Activated effector memory CD4-positive, alpha-beta T cell treated with anti-CD3 and anti-CD28 coated beads, Interleukin-2, amount 50 U/mL, for 16 hours (primary cell): Measurements from ENCODE around the gene OXSM.

Source experiments
- DNase-seq: peaks from one replicate; pipeline ENCODE4 v3.0.0-alpha.2; 2020

Gene OXSM

DNA sequence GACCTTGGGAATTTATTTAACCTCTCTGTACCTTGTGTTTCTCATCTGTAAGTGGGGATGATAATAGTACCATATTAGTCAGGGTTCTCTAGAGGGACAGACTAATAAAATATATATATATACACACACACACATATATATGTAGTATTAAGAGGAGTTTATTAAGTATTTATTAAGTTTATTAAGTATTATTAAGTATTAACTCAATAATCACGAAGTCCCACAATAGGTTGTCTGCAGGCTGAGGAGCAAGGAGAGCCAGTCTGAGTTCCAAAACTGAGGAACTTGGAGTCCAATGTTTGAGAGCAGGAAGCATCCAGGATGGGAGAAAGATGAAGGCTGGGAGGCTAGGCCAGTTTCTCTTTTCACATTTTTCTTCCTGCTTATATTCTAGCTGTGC is 14.8 kb downstream of the OXSM start:
- no peak for DNase-seq

DNA sequence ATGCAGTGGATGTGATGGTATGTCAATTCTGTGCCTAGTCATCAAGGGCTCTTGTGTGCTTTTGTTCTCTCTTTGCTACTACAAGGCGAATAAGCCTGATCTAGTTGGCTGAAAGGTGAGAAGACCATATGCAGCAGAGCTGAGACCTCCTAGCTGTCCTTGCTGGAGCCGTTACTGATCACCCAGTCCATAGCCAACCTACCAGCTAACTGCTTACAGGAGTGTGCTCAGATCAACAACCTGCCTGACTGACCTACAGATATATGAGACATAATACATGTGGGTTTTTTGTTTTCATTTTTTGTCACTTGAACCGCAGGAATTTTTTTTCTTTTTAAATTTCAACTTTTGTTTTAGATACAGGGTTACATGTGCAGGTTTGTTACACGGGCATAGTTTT is 22.8 kb downstream of the OXSM start:
- DNase-seq = no peak

DNA sequence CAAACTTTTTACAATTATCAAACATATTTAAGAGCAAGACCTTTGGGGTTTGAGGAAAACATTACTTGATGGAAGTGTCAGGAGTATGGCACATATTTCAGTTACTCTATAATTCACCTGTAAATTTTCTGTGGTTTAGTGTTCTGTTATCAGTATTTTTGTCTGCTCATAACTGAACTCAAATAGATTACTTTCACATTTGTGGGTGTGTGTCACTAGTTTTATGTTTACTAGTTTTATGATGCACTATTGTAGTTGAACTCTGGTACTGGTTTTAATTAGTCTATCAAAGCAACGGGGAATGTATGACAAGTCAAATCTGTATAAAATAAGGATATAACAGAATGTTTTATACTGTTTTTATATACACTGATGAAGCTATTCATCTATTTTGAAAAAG is 27.2 kb downstream of the OXSM start:
- no peak for DNase-seq

DNA sequence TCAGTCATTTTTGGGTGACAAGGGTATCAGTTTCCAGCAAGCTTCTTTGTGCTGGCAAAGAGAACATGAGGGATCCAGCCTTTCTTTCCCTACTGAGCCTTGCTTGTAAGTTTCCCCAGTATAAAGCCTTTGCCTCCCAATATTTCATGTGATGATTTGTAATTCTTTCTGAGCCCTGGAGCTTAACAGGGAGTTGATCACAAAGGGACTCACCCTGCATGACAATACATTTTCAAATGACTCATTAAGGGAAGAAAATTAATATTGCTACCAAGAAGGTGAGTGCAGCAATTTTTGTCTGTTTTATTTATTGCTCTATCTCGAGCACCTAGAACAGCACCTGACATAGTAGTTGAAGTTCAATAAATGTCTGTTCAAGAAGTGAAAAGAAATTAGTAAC is 27.7 kb downstream of the OXSM start:
- DNase-seq = no peak

DNA sequence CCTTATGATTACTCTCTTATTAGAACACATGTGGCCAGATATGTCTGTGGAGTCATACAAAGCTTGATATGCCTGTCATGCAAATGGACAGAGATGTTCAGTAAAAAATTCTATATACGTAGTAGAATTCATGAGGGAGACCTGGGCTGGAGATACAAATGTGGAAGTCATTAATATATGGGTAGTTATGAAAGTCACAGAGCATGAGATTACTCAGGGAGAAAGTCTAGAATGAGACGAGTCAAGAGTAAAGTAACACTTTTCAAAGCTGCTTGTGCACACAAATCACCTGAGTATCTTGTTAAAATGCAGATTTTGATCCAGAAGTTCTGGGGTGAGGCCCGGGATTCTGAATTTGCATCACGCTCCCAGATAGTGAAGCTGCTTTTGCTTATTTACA is 28.4 kb downstream of the OXSM start:
- no peak for DNase-seq

DNA sequence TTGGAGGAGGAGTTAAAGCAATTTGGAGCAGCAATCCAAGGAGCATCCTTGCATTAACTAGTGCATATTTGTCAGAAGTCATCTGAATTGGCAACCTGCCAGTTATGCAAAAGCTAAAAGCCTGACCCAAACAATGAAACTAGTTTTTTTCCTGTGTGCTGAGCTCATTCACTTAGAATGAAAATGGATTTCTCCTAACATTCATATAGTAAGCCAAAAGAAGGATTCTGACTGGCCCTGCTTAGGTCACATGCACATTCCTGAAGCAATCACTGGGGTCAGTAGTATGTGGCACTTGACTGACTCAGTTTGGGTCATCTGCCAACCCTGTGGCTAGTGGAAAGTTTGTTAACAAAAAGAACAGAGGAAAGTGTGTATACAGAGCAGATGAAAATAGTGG is 30.5 kb downstream of the OXSM start:
- no peak for DNase-seq

DNA sequence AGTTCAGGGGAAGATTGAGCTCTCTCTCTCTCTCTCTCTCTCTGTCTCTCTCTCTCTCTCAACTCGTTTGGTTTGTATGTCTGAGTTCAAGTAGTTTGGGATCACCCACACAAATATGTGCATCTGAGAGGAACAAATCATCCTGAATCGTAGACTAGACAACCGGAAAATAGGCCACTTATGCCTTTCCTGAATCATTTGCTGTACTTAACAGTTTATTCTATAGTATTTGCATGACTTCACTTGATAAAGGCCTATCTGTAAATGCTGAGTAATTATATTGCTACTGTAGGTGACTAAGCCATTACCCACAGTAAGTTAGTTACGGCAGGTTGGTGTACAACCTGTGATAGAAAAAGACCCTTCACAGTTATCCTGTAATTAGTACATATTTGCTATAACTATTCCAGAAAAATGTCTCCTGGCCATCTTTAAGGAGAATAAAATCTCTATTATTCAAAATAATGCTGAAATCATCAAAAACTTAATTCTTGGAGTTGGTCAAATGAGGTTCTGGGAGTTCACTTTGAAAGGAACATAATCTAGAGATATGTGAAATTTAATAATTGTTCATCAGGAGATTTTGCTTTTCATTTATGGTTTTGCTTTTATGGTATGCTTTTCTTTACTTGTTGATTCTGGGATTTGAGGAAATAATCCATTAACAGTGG is 31.1 kb downstream of the OXSM start:
- DNase-seq = no peak

DNA sequence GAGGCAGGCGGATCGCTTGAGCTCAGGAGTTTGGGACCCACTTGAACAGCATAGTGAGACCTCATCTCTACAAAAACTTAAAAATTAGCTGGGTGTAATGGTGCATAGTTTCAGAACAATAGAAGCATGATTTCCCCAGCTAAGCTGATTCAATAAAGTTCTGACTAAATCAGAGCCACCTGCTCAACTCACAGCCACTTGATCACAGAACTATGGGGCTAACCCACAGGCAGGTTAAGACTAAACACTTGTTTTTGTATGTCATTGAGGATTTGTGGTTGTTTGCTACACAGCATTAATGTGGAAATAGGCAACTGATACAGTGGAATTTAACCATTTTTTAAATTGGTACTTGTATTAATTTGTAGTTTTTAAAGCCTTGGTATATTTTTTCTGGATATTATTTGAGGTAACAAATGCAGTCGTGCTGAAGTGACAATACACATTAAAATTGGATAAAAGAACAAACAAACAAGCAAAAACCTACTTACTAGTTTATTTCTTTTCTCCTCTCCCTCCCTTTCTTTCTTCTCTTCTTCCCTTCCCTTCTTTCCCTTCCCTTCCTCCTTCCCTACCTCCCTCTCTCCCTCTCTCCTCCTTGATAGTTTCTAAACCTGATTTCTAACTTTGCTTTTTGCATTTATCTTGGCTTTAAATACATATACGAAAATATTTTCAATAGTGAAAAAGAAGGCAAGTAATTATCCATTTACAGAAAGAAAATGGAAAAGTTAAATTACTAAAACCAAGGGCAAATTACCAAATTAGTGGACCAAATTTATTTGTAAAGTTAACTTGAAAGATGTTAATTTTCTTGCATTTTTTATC is 32.1 kb downstream of the OXSM start:
- DNase-seq = no peak

DNA sequence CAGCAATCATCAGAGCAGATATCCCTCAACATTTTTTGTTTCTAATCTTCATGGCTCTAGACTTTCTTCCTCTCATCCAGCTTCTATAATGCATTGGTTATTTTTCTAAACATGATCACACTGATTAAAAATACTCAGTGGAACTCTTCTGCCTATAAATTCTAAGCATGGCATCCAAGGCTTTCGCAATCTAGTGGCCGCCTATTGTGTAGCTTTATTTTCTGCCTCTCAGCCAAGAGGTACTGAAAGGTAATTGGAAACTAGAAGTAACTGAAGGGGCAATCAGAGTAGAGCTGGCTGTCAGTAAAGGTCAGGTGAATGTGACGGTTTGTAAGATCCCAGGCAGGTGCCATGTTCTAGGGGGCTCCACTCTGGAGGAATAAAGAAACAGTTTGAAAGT is 33.4 kb downstream of the OXSM start:
- no peak for DNase-seq

DNA sequence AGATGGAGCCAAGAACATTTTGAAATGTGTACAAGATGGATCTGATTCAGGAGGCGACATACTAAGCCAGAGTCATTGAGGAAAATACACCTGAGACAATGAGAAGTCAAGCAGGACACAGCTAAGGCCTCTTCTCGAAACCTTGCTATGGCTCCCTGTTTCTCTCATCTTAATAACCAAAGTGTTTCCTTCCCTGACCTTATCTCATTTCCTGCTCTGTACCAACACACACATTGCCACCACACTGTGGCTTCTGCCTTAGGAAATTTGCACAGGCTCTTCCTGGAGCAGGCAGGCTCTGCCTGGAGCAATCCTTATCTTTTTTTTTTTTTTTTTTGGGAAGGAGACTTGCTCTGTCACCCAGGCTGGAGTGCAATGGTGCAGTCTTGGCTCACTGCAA is 36.6 kb downstream of the OXSM start:
- no peak for DNase-seq

DNA sequence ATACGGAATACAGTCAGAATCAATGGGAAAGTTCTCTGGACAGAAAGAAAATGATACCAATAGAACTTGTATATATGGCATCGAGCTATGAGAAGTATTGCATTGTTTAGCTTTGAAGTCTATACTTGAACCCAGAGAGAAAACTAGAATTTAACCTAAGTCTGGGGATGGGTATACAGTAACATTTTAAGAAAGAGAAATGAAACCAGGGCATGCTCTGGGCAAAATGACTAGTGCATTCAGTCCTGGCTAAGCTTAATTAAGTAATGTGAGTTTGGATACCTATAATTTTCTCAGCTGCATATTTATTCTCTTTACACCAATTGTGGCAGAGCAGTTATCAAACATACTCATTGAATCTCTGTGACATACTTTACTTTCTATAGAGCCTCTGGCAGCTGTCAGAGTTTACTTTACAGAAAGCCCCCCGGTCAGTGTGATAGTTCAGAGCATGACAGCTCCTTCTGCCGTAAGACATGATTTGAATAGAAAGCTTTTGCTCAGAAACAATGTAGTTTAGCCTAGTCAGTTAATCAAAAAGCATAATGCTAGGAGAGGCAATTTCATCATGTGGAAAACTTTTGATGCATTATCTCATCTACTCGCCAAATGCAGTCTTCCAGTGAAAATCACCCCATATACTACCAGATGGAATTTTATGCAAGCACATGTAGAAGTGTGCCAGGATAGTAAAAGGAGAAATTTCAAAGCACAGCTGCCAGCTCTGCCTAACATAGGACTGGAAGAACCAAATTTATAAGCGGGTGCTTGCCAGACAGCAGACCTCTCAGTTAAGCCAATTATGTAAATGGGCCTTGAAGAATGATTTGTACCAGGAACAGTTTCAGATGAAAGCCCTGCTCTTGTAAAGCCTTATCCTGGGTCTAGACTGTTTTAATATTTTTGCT is 40.7 kb downstream of the OXSM start:
- DNase-seq = no peak

DNA sequence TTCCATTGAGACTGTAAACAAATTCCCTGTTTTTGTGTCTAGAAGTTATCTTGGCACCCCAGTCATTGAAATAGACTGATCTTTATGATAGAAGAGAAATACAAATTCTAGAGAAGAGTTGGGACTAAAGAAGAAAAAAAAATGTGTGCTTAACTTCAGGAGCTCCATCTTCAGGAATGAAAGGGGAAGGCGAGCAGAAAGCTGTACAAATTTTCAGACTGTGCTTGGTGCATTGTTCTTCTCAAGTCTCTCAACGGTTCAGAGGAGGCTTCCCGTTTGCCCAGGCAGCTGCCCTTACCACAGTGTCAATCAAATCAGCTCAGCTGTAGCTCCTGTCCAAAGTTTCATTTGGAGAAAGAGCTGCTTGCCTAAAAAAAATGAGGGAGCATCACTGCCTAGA is 41.7 kb downstream of the OXSM start:
- DNase-seq = no peak

DNA sequence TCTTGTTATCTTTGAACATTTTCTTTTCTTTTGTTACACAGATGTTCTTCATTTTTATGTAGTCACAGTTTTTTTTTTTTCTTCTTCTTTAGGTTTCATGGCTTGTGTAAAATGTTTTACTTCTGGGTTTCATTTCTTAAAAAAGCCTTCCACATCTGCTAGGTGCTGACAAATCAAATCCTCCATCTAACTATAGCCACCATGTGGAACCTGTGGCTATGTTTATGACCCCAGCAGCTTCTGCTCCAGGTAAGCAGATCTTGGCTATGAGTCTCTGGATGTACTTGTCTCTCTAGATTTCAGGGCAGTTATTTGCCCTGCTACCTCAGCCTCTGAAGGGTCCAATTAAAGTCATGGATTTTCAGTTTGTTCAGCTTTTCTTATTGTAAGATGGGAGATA is 44.5 kb downstream of the OXSM start:
- no peak for DNase-seq

DNA sequence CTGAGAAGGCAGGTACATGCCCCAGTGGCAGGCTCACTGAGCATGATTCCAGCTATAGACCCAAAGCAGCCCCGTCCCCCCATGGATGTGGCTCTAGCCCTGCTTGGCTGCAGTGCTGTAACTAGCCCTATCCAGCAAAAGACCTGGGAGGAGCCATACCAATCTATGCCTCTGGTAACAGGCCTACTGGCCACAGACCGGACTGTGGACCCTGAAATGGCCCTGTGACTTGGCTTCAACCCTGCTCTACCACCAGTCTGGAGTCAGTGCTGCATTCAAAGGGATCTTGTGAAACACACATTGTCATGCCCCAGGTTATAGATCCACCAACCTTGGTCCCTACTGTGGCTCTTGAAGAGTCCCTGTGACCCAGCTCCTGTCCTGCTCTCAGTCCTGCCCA is 46.7 kb downstream of the OXSM start:
- DNase-seq = no peak

DNA sequence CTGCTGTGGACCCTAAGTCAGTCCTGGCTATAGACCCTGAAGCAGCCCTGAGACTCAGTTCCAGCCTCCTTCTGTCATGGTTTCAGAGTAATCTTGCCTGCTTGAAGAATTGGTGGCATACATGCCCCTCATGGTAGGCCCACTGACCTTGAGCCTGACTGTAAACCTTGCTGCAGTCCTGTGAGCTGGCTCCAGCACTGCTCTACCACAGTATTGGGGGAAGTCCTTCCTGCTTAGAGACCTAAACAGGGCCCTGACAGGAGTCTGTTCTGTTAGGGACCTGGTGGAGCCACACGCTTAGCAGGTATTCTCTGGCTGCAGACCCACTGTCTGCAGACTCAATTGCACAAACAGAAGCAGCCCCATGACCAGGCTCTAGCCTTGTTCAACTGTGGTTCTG is 47.1 kb downstream of the OXSM start:
- no peak for DNase-seq

DNA sequence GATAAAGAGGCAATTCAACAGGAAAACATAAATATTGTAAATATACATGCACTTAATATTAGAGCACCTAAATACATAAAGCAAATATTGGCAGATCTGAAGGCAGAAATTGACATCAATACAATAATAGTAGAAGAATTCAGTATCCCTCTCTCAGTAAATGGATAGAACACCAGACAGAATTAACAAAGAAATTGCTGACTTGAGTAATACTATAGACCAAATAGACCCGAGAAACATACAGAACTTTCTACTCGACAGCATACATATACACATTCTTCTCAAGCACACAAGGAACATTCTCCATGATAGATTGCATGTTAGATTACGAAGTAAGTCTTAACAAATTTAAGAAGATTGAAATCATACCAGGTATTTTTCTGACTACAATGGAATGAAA is 50.2 kb downstream of the OXSM start:
- DNase-seq = no peak

DNA sequence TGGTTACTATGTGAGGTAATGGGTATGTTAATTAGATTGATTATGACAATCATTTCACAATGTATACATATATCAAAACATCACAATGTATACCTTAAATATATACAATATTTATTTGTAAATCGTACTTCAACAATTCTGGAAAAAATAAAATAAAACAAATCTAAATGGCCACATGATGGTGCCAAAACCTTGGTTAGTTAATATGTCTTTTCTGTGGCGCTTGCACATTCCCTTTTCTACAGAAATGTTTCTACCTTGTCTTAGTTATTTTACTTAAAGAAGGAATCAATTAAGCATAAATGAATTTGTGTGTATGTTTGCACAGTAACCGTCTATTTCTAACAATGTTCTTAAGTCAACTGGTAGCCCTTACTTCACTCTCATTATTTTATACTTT is 53.4 kb downstream of the OXSM start:
- no peak for DNase-seq
